BJ (cell line): ENCODE data around the gene C2orf49. TPM values are rescaled to one million over a fixed set of nuclear protein-coding genes. Genes with fewer than 3 reads are reported as not detected.
A peak's percentile ranks its signal among the peaks of the same experiment; 100 is the strongest.
"Not testable (repeated sequence)": the region's sequence is repeated elsewhere in the genome, so short reads cannot be mapped to it uniquely, and the experiment has no call there.

Source experiments
- CTCF ChIA-PET: fragments of 350-600 bp; formaldehyde crosslinking; extraction: SDS; loops from one replicate; lab custom pipeline; 2021; ENCODE audit warnings: antibody characterized with exemption, inconsistent platforms; lab: Yijun Ruan, JAX
- POLR2A ChIA-PET: fragments of 300-600 bp; sonication (Branson Sonifier 250); formaldehyde crosslinking; extraction: SDS; loops from one replicate; lab custom pipeline; 2021; ENCODE audit warnings: antibody characterized with exemption; lab: Charles Lee
- DNase-seq: peaks from one replicate; pipeline ENCODE4 v3.0.0-alpha.2; 2011; ENCODE audit warnings: low read depth
- H3K27me3 ChIP-seq: 2 replicates; pipeline ENCODE4 v1.6.0; 2011; ENCODE audit warnings: low read length; ENCODE audit not compliant: control insufficient read depth, insufficient read depth
- H3K36me3 ChIP-seq: 2 replicates; pipeline ENCODE4 v1.5.1; 2011; ENCODE audit warnings: low read length; ENCODE audit not compliant: control insufficient read depth, insufficient read depth
- H3K4me3 ChIP-seq: 2 replicates; pipeline ENCODE4 v1.5.1; 2011; ENCODE audit warnings: low read depth, mild to moderate bottlenecking, control low read depth, low read length
- CTCF ChIP-seq: IDR thresholded peaks from 2 replicates; pipeline ENCODE4 v1.5.1; 2011; ENCODE audit warnings: low read depth, mild to moderate bottlenecking, control low read depth, inconsistent platforms, low read length, moderate library complexity; ENCODE audit not compliant: insufficient read depth
- polyA plus RNA-seq: library from polyadenylated mRNA; depleted of rRNA; stranded (reverse); fragments of >200 nt; gene quantifications from 2 replicates; pipeline ENCODE4 v1.2.3, GENCODE V29; 2011

Gene C2orf49
- polyA plus RNA-seq, 1 experiment: 12.2 TPM

GRCh38 chr2:105324732-105325131 is 12.6 kb upstream of the C2orf49 start:
- H3K4me3 ChIP-seq: no peak overlapping the region
- ChIA-PET CTCF (interaction anchor here (1.3 to 1.4 kb wide), 2 partner anchors 20 to 30 kb away, joined by 3 read pairs; no protein-coding TSS in a partner anchor), POLR2A (no interaction called here)
- TF ChIP-seq CTCF: no peak
- no peaks in the 10 kb centered on the region for H3K27me3 ChIP-seq
- DNase-seq: peak; percentile 27
- peaks cover 2% of the 10 kb centered on the region; the same call in 1 of the 2 replicates for H3K36me3 ChIP-seq

DNA sequence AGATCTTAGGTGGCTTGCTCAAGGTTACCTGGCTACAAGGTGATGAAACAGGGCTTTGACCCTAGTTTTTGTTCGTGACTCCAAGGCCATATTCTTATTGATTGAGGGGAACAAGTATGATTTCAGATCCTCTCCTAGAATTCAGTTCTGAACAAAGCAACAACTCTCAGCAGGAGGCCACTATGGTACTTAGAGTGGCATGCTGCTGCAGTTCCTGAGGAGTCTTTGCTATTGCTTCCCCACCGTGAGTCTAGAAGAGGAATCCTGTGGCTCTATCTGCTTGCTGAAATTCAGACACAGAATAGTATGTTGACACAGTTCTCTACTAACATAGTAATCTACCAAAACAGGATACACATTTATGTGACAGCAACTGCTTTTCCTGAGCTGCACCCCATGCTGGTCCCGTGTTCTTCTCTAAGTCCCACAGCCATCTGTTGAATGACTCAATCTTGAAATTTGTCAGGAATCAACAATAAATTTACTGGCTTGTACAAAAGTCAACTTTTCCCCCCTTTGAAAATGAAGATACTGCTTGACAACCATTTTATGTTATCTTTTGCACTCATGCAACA is 11.9 kb upstream of the C2orf49 start:
- DNase-seq: peak; percentile 73
- Histone ChIP-seq H3K27me3 (no peaks in the 10 kb centered on the region), H3K4me3 (no peak overlapping the region), H3K36me3 (peaks cover 2% of the 10 kb centered on the region; the same call in 1 of the 2 replicates)
- TF ChIP-seq CTCF: no peak
- POLR2A ChIA-PET: no interaction called here
- CTCF ChIA-PET: interaction anchor here (1.3 to 1.4 kb wide), 3 partner anchors 19 to 37 kb away, joined by 3 to 4 read pairs (median 3); no protein-coding TSS in a partner anchor

DNA sequence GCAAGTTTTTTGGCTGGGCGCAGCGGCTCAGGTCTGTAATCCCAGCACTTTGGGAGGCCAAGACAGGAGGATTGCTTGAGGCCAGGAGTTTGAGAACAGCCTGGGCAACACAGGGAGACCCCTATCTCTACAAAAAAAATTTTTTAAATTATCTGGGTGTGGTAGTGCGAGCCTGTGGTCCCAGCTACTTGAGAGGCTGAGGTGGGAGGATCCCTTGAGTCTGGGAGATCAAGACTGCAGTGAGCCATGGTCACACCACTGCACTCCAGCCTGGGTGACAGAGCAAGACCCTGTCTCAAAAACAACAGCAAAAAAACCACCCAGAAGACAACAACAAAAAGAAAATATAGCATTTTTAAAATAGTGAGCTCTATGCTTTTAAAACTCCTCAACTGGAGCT is 10.1 kb upstream of the C2orf49 start:
- POLR2A ChIA-PET, H3K36me3 ChIP-seq, DNase-seq, H3K27me3 ChIP-seq, H3K4me3 ChIP-seq: not testable (repeated sequence)
- CTCF ChIA-PET: interaction anchor here (0.6 to 1.4 kb wide), 3 partner anchors 8 to 49 kb away, joined by 3 read pairs; no protein-coding TSS in a partner anchor

DNA sequence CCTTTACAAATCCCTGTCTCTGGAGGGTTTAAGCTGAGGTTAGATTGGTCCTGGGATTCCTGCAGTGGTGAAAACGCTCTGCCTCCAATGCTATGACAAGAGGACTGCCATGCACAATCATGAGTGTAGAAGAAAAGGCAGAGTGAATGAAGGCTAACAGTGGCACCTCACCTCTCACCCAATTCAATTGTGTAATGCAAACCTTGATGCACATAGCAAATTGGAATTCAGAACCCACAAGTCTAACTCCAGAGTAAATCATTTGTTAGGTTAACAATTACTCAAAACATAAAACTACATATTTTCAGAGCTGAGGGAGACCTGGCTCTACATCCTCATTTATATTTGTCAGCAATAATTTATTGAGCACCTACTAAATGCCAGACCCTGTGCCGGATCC is 9.7 kb upstream of the C2orf49 start:
- no peak overlapping the region for H3K4me3 ChIP-seq
- CTCF ChIA-PET: interaction anchor here (0.6 to 1.7 kb wide), 5 partner anchors 8 to 212 kb away, joined by 3 to 4 read pairs (median 3); no protein-coding TSS in a partner anchor
- no peak for TF ChIP-seq CTCF
- peaks cover 2% of the 10 kb centered on the region; the same call in 1 of the 2 replicates for H3K36me3 ChIP-seq
- DNase-seq: no peak
- POLR2A ChIA-PET: no interaction called here
- no peaks in the 10 kb centered on the region for H3K27me3 ChIP-seq

- no peak for TF ChIP-seq CTCF
- H3K36me3 ChIP-seq: no peaks in the 10 kb centered on the region
- ChIA-PET CTCF (interaction anchor here (0.6 to 1.7 kb wide), 4 partner anchors 12 to 213 kb away, joined by 3 to 4 read pairs (median 4); no protein-coding TSS in a partner anchor), POLR2A (no interaction called here)
- DNase-seq: no peak
- peak overlapping the region; percentile 48 for H3K4me3 ChIP-seq
- no peaks in the 10 kb centered on the region for H3K27me3 ChIP-seq
Measured at GRCh38 chr2:105328281-105329196, 8.8 kb upstream of the C2orf49 start.
